ENCODE results near the gene VAV2. TPM values are rescaled to one million over a fixed set of nuclear protein-coding genes. Genes with fewer than 3 reads are reported as not detected.
A peak's percentile ranks its signal among the peaks of the same experiment; 100 is the strongest.

The VAV2 gene
- total and polyA plus RNA-seq, 2 experiments from 2014 or later = 8.1 to 28.9 TPM

DNA sequence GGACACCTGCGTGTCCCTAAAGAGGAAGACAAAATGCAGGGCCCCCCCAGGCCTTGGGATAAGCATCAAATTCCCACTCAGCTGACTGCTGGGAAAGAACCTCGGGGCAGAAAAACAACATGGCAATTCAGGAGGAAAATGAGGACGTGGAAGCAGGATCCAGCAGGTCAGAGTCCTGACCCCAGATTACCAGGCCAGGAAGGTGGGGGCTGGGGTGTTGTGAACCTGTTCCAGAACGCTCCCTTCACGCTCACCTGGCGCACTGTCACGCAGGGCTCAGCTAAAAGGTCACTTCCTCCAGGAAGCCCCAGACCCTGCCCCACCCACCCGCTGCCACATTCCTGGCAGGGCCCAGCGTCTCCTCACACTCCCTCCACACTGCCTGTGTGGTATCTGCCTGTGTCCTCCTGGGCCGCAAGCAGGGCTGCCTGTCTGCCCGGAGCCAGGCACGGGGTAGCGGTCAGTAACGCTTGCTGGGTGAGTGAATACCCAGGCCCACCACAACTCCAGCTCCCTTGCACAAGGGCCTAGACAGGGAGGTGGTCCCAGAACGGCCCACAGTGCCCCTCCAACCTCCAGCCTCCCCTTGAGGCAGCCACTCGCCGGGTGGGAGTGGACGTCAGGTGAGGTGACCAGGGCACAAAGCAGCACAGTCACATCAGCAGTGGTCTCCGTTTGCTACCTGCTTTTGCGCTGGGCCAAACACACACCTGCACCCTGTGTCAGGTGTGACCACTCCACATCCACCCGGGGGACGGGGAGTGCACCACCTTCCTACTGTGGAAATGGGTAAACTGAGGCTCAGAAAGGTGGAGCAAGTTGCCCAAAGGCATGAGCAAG is 18.1 kb downstream of the VAV2 start:
- peaks cover 43% of the 10 kb centered on the region for H3K4me1 Mint-ChIP-seq
- H3K79me2 ChIP-seq (replicated peaks; ENCODE audit: insufficient read depth) = peaks cover 97% of the 10 kb centered on the region

More for the DNA sequence above, 18.1 kb downstream of the VAV2 start:
- Histone ChIP-seq H3F3A (replicated peaks; ENCODE audit: low read depth) (no peaks in the 10 kb centered on the region), H4K20me1 (replicated peaks; ENCODE audit: insufficient read depth) (peaks cover 8% of the 10 kb centered on the region), H3K4me2 (no peak overlapping the region), H3K4me3 (no peak overlapping the region), H2AFZ (no peak overlapping the region), H3K27me3 (ENCODE audit: insufficient read depth) (no peaks in the 10 kb centered on the region), H3K4me1 (ENCODE audit: insufficient read depth) (peaks cover 10% of the 10 kb centered on the region), H3K27ac (ENCODE audit: low read depth) (no peak overlapping the region), H3K9me2 (ENCODE audit: insufficient read depth) (no peaks in the 10 kb centered on the region), H3K36me3 (ENCODE audit: insufficient read depth) (no peaks in the 10 kb centered on the region)
- TF ChIP-seq NANOG (IDR thresholded peaks at IDR 0.05; ENCODE audit: borderline replicate concordance) (no peak), ZNF114 (CRISPR knock-in tag; IDR thresholded peaks at IDR 0.05) (no peak), STAT1 (IDR thresholded peaks at IDR 0.05; ENCODE audit: unreplicated experiment) (no peak), ZNF331 (CRISPR knock-in tag; IDR thresholded peaks at IDR 0.05; ENCODE audit: low read depth) (no peak), POLR2AphosphoS5 (IDR thresholded peaks at IDR 0.05; ENCODE audit: low read depth) (no peak), CREB1 (CRISPR knock-in tag; IDR thresholded peaks at IDR 0.05; ENCODE audit: low read depth) (no peak), JUNB (IDR thresholded peaks at IDR 0.05; ENCODE audit: unreplicated experiment) (no peak), EZH2 (IDR thresholded peaks at IDR 0.05; ENCODE audit: low read depth, unreplicated experiment) (no peak), EZH2phosphoT487 (IDR thresholded peaks at IDR 0.05; ENCODE audit: unreplicated experiment) (no peak)
- TF ChIP-seq, protein P1, sequence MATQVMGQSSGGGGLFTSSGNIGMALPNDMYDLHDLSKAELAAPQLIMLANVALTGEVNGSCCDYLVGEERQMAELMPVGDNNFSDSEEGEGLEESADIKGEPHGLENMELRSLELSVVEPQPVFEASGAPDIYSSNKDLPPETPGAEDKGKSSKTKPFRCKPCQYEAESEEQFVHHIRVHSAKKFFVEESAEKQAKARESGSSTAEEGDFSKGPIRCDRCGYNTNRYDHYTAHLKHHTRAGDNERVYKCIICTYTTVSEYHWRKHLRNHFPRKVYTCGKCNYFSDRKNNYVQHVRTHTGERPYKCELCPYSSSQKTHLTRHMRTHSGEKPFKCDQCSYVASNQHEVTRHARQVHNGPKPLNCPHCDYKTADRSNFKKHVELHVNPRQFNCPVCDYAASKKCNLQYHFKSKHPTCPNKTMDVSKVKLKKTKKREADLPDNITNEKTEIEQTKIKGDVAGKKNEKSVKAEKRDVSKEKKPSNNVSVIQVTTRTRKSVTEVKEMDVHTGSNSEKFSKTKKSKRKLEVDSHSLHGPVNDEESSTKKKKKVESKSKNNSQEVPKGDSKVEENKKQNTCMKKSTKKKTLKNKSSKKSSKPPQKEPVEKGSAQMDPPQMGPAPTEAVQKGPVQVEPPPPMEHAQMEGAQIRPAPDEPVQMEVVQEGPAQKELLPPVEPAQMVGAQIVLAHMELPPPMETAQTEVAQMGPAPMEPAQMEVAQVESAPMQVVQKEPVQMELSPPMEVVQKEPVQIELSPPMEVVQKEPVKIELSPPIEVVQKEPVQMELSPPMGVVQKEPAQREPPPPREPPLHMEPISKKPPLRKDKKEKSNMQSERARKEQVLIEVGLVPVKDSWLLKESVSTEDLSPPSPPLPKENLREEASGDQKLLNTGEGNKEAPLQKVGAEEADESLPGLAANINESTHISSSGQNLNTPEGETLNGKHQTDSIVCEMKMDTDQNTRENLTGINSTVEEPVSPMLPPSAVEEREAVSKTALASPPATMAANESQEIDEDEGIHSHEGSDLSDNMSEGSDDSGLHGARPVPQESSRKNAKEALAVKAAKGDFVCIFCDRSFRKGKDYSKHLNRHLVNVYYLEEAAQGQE (IDR thresholded peaks at IDR 0.05; ENCODE audit: unreplicated experiment) = no peak
- TF ChIP-seq, protein P2, sequence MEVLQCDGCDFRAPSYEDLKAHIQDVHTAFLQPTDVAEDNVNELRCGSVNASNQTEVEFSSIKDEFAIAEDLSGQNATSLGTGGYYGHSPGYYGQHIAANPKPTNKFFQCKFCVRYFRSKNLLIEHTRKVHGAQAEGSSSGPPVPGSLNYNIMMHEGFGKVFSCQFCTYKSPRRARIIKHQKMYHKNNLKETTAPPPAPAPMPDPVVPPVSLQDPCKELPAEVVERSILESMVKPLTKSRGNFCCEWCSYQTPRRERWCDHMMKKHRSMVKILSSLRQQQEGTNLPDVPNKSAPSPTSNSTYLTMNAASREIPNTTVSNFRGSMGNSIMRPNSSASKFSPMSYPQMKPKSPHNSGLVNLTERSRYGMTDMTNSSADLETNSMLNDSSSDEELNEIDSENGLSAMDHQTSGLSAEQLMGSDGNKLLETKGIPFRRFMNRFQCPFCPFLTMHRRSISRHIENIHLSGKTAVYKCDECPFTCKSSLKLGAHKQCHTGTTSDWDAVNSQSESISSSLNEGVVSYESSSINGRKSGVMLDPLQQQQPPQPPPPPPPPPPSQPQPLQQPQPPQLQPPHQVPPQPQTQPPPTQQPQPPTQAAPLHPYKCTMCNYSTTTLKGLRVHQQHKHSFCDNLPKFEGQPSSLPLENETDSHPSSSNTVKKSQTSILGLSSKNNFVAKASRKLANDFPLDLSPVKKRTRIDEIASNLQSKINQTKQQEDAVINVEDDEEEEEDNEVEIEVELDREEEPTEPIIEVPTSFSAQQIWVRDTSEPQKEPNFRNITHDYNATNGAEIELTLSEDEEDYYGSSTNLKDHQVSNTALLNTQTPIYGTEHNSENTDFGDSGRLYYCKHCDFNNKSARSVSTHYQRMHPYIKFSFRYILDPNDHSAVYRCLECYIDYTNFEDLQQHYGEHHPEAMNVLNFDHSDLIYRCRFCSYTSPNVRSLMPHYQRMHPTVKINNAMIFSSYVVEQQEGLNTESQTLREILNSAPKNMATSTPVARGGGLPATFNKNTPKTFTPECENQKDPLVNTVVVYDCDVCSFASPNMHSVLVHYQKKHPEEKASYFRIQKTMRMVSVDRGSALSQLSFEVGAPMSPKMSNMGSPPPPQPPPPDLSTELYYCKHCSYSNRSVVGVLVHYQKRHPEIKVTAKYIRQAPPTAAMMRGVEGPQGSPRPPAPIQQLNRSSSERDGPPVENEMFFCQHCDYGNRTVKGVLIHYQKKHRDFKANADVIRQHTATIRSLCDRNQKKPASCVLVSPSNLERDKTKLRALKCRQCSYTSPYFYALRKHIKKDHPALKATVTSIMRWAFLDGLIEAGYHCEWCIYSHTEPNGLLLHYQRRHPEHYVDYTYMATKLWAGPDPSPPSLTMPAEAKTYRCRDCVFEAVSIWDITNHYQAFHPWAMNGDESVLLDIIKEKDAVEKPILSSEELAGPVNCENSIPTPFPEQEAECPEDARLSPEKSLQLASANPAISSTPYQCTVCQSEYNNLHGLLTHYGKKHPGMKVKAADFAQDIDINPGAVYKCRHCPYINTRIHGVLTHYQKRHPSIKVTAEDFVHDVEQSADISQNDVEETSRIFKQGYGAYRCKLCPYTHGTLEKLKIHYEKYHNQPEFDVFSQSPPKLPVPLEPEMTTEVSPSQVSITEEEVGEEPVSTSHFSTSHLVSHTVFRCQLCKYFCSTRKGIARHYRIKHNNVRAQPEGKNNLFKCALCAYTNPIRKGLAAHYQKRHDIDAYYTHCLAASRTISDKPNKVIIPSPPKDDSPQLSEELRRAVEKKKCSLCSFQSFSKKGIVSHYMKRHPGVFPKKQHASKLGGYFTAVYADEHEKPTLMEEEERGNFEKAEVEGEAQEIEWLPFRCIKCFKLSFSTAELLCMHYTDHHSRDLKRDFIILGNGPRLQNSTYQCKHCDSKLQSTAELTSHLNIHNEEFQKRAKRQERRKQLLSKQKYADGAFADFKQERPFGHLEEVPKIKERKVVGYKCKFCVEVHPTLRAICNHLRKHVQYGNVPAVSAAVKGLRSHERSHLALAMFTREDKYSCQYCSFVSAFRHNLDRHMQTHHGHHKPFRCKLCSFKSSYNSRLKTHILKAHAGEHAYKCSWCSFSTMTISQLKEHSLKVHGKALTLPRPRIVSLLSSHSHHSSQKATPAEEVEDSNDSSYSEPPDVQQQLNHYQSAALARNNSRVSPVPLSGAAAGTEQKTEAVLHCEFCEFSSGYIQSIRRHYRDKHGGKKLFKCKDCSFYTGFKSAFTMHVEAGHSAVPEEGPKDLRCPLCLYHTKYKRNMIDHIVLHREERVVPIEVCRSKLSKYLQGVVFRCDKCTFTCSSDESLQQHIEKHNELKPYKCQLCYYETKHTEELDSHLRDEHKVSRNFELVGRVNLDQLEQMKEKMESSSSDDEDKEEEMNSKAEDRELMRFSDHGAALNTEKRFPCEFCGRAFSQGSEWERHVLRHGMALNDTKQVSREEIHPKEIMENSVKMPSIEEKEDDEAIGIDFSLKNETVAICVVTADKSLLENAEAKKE (CRISPR knock-in tag; IDR thresholded peaks at IDR 0.05) = no peak
- TF ChIP-seq, protein P3, sequence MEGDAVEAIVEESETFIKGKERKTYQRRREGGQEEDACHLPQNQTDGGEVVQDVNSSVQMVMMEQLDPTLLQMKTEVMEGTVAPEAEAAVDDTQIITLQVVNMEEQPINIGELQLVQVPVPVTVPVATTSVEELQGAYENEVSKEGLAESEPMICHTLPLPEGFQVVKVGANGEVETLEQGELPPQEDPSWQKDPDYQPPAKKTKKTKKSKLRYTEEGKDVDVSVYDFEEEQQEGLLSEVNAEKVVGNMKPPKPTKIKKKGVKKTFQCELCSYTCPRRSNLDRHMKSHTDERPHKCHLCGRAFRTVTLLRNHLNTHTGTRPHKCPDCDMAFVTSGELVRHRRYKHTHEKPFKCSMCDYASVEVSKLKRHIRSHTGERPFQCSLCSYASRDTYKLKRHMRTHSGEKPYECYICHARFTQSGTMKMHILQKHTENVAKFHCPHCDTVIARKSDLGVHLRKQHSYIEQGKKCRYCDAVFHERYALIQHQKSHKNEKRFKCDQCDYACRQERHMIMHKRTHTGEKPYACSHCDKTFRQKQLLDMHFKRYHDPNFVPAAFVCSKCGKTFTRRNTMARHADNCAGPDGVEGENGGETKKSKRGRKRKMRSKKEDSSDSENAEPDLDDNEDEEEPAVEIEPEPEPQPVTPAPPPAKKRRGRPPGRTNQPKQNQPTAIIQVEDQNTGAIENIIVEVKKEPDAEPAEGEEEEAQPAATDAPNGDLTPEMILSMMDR (conservative IDR thresholded peaks at IDR 0.05; ENCODE audit: low read depth in 2 of 2) = no peak
- TF ChIP-seq, protein P4, sequence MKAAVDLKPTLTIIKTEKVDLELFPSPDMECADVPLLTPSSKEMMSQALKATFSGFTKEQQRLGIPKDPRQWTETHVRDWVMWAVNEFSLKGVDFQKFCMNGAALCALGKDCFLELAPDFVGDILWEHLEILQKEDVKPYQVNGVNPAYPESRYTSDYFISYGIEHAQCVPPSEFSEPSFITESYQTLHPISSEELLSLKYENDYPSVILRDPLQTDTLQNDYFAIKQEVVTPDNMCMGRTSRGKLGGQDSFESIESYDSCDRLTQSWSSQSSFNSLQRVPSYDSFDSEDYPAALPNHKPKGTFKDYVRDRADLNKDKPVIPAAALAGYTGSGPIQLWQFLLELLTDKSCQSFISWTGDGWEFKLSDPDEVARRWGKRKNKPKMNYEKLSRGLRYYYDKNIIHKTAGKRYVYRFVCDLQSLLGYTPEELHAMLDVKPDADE (IDR thresholded peaks at IDR 0.05) = no peak
- no peaks in the 10 kb centered on the region for H3K9me3 Mint-ChIP-seq
- no peak overlapping the region for H3K27ac Mint-ChIP-seq
- no peaks in the 10 kb centered on the region for H3K36me3 Mint-ChIP-seq (ENCODE audit: low read depth)
- no peak overlapping the region for H3K4me3 Mint-ChIP-seq
- ATAC-seq (peak; percentile 10; the same call in 1 of the 3 replicates), DNase-seq (ENCODE audit: low spot score) (no peak)
- H3K27me3 Mint-ChIP-seq (ENCODE audit: insufficient read depth, low read depth, poor library complexity) = peaks cover 8% of the 10 kb centered on the region

All from GM23338 (cell line).